ENCODE measurements around the gene BCL2L14. TPM values are rescaled to one million over a fixed set of nuclear protein-coding genes. Genes with fewer than 3 reads are reported as not detected.

BCL2L14 gene
- total RNA-seq (ENCODE audit: unreplicated experiment) = 0.64 TPM
- long read RNA-seq, partial matches to known transcripts = 0 of 5 reads
- long read RNA-seq, other reads (novel, unspliced or antisense) = 5 of 5 reads

GRCh38 chr12:12070674-12071656 lies at the start of gene BCL2L14:
Gene BCL2L14, plus strand, starts transcription at chr12:12070939. Its CDS starts 8,367 bp downstream, at chr12:12079306.
- no peak within 1 kb of the TSS for H3K4me3 Mint-ChIP-seq (ENCODE audit: unreplicated experiment)
- no peak for DNase-seq (ENCODE audit: low spot score)
- H3K27me3 Mint-ChIP-seq (ENCODE audit: unreplicated experiment) = peaks cover 1% of the 10 kb centered on the region
- H3K27ac Mint-ChIP-seq (ENCODE audit: unreplicated experiment) = peak within 1 kb of the TSS; percentile 22
- no peaks in the 10 kb centered on the region for H3K36me3 Mint-ChIP-seq (ENCODE audit: low read depth, unreplicated experiment)
- H3K4me1 Mint-ChIP-seq (ENCODE audit: unreplicated experiment) = peaks cover 10% of the 10 kb centered on the region
- no peak for TF ChIP-seq CTCF (IDR thresholded peaks at IDR 0.05; ENCODE audit: unreplicated experiment)
- no peaks in the 10 kb centered on the region for H3K9me3 Mint-ChIP-seq (ENCODE audit: unreplicated experiment)

GRCh38 chr12:12022306-12022936 lies 48.3 kb upstream of the BCL2L14 start:
- H3K4me1 Mint-ChIP-seq (ENCODE audit: unreplicated experiment) = peaks cover 33% of the 10 kb centered on the region
- H3K4me3 Mint-ChIP-seq (ENCODE audit: unreplicated experiment) = no peak overlapping the region
- TF ChIP-seq CTCF (IDR thresholded peaks at IDR 0.05; ENCODE audit: unreplicated experiment) = no peak
- no peaks in the 10 kb centered on the region for H3K9me3 Mint-ChIP-seq (ENCODE audit: unreplicated experiment)
- peaks cover 3% of the 10 kb centered on the region for H3K27me3 Mint-ChIP-seq (ENCODE audit: unreplicated experiment)
- H3K36me3 Mint-ChIP-seq (ENCODE audit: low read depth, unreplicated experiment) = no peaks in the 10 kb centered on the region
- H3K27ac Mint-ChIP-seq (ENCODE audit: unreplicated experiment) = peak overlapping the region; percentile 17
- no peak for DNase-seq (ENCODE audit: low spot score)

GRCh38 chr12:12023456-12023855 lies 47.3 kb upstream of the BCL2L14 start:
- Mint-ChIP-seq H3K4me3 (ENCODE audit: unreplicated experiment) (no peak overlapping the region), H3K4me1 (ENCODE audit: unreplicated experiment) (peaks cover 24% of the 10 kb centered on the region), H3K36me3 (ENCODE audit: low read depth, unreplicated experiment) (no peaks in the 10 kb centered on the region), H3K27ac (ENCODE audit: unreplicated experiment) (no peak overlapping the region), H3K9me3 (ENCODE audit: unreplicated experiment) (no peaks in the 10 kb centered on the region), H3K27me3 (ENCODE audit: unreplicated experiment) (peaks cover 3% of the 10 kb centered on the region)
- TF ChIP-seq CTCF (IDR thresholded peaks at IDR 0.05; ENCODE audit: unreplicated experiment) = no peak
- no peak for DNase-seq (ENCODE audit: low spot score)

GRCh38 chr12:12024911-12025682 lies 45.6 kb upstream of the BCL2L14 start:
- Mint-ChIP-seq H3K27ac (ENCODE audit: unreplicated experiment) (no peak overlapping the region), H3K9me3 (ENCODE audit: unreplicated experiment) (no peaks in the 10 kb centered on the region), H3K27me3 (ENCODE audit: unreplicated experiment) (peaks cover 3% of the 10 kb centered on the region), H3K36me3 (ENCODE audit: low read depth, unreplicated experiment) (no peaks in the 10 kb centered on the region), H3K4me1 (ENCODE audit: unreplicated experiment) (peaks cover 19% of the 10 kb centered on the region), H3K4me3 (ENCODE audit: unreplicated experiment) (no peak overlapping the region)
- DNase-seq (ENCODE audit: low spot score) = no peak
- TF ChIP-seq CTCF (IDR thresholded peaks at IDR 0.05; ENCODE audit: unreplicated experiment) = no peak
